GM19468 (cell line): Measurements from ENCODE around the gene SCYL2.
"Not testable (repeated sequence)": the region's sequence is repeated elsewhere in the genome, so short reads cannot be mapped to it uniquely, and the experiment has no call there.

Experiments
- ATAC-seq: cut with Tn5 transposase; IDR thresholded peaks from one replicate; pipeline ENCODE4 v1.9.1; 2021; ENCODE audit warnings: mild to moderate bottlenecking, moderate library complexity, moderate number of reproducible peaks; ENCODE audit not compliant: unreplicated experiment; ENCODE audit errors: extremely low read depth

The SCYL2 gene

DNA sequence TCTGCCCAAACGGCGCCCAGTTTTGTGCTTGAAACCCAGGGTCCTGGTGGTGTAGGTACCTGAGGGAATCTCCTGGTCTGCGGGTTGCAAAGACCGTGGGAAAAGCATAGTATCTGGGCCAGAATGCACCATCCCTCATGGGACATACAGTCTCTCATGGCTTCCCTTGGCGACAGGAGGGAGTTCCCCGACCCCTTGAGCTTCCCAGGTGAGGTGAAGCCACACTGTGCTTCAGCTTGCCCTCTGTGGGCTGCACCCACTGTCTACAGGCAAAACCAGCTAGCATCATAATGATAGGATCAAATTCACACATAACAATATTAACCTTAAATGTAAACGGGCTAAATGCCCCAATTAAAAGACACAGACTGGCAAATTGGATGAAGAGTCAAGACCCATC, 37.4 kb downstream of the SCYL2 start:
- not testable (repeated sequence) for ATAC-seq

DNA sequence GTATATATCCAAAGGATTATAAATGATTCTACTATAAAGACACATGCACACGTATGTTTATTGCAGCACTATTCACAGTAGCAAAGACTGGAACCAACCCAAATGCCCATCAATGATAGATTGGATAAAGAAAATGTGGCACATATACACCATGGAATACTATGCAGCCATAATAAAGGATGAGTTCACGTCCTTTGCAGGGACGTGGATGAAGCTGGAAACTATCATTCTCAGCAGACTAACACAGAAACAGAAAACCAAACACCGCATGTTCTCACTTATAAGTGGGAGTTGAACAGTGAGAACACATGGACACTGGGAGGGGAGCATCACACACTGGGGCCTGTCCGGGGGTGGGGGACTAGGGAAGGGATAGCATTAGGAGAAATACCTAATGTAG, 41.2 kb downstream of the SCYL2 start:
- ATAC-seq = not testable (repeated sequence)

DNA sequence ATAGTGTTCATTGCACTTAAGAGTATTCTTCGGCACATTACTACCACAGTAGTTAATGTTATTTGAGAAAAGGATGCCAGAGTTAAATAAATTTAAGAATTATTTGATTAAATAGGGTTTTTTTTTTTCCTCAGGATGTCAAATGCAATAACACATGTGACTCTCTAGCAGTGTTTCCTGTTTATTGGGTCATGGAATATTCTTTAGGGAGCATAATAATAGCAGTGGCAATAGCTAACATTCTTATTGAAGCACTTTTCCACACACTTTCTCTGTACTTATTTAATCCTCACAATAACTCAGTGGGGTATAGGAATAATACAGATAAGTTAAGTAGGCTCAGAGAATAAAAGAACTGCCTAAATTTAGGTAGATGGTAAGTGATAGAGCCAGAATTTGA, 44.3 kb downstream of the SCYL2 start:
- ATAC-seq = no peak

DNA sequence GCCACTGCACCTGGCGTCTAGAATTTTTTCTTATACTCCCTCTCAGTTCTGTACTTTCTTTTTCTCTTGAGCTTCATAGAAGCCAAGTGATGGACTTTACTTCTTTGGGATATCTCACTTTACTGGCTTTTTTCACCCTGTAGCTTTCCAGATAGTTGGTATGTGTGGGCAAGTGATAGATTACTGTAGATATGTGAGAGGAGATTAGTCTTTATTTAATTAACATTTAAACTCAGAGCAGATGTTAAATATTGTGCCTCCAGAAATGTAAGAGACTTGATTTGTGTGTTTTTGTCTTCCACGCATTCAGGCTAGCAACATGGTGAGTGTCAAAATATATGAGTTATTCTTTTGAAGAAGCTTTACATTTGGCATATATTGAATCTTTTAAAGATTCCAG, 50.4 kb downstream of the SCYL2 start:
- ATAC-seq = no peak

DNA sequence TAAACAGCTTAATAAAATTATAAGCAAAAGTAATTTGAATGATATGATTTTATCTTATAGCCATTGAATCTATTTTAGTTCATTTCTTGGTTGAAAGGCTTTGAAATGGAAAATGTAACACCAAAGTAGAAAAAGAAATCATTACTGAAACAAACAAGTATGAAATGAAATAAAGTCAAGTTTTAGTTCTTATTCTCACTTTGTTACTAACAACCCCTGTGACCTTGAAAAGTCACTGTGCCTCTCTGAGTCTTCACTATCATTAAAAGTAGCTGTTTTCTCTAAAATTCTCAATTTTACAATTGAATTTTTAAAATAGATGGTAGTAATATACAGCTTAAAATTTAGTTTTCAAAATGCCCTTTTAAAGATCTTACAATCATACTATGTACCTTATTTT, 57.5 kb downstream of the SCYL2 start:
- peak; percentile 47 for ATAC-seq

DNA sequence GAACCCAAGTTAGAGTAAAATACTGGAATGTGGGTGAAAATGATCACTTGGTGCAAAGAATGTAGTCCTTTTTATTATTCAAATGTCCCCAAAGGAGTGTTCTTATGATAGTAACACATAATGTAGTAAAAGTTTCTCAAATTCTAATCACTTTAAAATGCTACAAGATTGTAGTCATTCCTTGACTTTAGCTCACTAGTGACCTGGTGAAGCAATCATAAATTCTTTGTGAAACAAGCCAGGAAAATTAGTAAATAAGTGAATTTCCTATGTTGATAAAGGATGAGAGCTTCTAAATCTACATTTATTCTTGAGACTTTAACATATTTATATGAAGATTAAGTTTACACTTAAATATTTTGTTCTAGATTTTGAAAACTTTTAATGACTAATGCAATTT, 59.2 kb downstream of the SCYL2 start:
- no peak for ATAC-seq

DNA sequence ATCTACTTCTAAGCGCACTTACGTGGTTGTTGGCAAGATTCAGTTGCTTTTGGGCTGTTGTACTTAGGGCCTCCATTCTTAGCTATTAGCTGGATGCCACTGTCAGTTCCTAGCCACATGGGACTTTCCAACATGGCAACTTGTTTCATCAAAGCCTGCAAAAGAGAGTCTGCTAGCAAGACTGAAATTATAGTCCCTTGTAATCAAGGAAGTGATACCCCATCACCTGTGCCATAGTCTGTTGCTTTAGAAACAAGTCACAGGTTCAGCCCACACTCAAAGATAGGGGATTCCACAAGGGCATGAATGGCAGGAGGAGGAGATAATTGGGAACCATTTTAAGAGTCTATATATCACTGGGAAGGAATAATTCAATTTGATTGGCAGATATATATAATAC, 62.8 kb downstream of the SCYL2 start:
- ATAC-seq = peak; percentile 66

DNA sequence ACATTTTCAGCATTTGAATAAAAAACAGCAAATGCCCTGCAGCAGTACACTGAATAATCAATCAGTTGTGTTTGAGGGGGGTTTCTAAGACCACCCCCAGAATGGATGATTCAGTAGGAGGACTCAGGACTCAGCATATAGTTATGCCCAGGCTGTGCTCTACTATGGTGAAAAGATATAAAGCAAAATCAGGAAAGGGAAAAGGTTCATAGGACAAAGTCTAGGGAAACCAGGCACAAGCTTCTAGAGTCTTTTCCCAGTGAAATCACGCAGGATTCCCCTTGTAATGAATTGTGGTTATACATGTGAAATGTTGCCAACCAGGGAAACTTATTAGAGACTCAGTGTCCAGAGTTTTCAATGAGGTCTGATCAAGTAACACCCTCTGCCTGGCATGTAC, 64.9 kb downstream of the SCYL2 start:
- ATAC-seq = no peak

DNA sequence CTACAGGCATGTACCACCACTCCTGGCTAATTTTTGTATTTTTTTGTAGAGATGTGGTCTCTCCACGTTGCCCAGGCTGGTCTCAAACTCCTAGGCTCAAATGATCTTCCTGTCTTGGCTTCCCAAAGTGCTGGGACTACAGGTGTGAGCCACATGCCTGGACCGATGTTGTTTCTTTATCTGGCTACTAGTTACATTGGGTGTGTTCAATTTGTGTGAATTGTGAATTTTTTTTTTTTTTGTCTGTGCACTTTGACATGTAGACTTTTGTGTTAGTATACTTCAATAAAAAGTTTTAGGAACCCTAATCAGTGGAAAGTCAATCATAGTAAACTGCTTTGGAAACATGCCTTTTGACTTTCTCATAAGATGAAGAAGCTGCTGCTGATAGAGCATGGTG, 65.9 kb downstream of the SCYL2 start:
- no peak for ATAC-seq

DNA sequence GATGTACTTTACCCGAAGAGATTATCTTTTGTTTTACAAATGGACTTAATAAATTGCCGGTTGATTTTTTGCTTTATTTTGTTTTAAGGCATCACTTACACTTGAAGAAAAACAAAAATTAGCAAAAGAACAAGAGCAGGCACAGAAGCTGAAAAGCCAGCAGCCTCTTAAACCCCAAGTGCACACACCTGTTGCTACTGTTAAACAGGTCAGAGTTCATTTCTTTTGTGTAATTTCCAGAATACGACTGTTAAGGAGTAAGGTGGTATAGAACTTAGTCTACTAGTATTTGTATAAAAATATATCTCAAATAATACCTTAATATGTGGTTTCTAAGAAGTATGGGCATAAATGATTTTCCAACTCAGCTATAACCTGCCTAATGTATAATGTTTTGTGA, 70.3 kb downstream of the SCYL2 start:
- ATAC-seq = no peak

DNA sequence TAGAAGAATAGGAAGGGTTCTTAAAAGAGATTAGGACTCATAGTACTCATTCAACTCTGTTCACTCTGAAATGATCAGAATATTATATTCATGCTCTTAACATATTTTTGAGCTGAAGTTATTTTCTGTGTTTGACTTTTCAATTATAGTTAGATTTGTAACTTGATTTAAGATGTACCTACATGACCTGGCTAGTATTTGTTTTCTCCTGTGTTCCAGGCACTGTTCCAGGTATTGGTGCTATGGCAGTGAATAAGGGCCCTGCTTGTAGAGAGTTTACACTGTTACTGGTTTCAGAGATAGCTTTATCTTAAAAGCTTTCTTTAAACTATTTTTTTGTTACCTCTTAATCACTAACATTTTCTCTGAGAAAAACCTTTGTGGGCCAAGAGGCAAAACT, 70.8 kb downstream of the SCYL2 start:
- ATAC-seq = no peak

DNA sequence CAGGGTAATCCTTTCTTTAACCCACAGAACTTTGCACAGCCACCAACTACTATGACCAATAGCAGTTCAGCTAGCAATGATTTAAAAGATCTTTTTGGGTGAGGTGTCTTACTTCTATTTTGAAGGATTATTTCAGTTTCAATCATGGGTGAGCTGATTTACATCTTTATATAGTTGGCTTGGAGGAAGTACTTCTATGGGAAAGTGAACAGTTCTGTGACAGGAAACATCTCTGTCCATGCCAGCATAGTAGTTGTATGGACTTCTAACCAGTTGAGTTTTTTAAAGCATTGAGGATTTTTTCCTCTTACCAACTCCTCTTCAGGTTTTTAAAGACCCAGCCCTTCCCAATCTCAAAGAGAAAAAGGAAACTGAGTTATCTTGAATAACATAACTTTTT, 72.1 kb downstream of the SCYL2 start:
- ATAC-seq = no peak

DNA sequence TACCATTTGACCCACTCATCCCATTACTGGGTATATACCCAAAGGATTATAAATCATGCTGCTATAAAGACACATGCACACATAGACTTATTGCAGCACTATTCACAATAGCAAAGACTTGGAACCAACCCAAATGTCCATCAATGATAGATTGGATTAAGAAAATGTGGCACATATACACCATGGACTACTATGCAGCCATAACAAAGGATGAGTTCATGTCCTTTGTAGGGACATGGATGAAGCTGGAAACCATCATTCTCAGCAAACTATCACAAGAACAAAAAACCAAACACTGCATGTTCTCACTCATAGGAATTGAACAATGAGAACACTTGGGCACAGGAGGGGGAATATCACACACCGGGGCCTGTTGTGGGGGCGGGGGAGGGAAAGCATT, 75.9 kb downstream of the SCYL2 start:
- not testable (repeated sequence) for ATAC-seq

DNA sequence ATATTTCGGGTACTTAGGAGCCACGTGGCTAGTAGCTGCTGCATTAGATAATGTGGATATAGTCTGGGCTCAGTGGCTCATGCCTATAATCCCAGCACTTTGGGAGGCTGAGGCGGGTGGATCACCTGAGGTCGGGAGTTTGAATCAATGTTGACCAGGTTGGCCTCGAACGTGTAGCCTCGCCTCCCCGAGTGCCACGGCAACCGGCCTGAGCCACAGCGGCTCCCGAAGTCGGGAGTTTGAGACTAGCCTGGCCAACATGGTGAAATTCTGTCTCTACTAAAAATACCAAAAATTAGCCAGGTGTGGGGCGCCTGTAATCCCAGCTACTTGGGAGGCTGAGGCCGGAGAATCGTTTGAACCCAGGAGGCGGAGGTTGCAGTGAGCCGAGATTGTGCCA, 77.4 kb downstream of the SCYL2 start:
- not testable (repeated sequence) for ATAC-seq

DNA sequence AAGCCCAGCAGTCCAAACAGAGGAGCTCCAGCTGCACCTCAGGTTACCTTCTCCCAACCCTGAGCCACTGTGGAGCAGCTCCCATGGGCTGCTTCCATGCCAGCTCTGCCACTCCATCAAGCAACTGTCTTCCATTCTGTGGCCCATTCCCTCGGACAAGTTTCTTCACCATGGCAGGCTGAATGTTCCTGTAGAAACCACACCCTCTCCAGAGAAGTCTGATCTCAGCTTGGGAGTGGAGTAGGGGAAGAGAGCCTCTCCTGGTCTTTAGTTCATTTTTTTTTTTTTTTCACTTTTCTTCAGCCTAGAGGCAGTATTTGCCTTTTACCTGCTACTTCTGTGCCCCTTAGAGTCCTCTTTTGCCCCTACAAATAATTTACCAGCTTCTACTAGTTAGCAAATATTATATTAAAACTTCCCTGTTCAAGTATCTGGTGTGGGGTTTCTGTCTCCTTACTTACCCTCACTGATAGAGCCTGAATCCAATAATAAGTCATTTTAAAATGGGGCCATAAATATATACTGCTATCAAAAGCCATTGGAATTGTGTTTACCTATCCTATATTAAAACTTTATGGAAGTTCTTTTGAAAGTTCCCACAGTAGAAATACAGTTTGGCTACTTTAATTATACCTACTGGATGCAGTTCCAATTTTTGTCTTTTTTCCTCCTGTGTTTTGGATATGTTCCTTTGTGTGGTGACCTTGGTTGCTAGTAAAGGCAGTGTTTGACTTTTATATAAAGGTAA, 78.2 kb downstream of the SCYL2 start:
- no peak for ATAC-seq

DNA sequence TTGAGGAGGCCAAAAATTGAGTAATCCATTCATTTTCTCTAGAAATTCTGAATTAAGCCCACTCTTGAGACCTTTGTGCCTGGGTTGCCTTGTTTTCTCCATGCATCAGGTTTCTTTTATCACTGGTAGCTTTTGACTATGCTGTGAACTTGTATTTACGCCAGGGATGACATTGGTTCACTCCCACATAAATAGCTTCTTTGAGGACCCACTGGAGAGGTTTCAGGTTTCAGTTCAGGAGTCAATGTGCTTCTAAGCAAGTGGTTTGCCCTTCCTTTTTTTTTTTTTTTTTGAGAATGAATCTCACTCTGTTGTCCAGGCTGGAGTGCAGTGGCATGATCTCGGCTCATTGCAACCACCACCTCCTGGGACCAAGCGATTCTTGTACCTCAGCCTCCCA, 79.7 kb downstream of the SCYL2 start:
- no peak for ATAC-seq

DNA sequence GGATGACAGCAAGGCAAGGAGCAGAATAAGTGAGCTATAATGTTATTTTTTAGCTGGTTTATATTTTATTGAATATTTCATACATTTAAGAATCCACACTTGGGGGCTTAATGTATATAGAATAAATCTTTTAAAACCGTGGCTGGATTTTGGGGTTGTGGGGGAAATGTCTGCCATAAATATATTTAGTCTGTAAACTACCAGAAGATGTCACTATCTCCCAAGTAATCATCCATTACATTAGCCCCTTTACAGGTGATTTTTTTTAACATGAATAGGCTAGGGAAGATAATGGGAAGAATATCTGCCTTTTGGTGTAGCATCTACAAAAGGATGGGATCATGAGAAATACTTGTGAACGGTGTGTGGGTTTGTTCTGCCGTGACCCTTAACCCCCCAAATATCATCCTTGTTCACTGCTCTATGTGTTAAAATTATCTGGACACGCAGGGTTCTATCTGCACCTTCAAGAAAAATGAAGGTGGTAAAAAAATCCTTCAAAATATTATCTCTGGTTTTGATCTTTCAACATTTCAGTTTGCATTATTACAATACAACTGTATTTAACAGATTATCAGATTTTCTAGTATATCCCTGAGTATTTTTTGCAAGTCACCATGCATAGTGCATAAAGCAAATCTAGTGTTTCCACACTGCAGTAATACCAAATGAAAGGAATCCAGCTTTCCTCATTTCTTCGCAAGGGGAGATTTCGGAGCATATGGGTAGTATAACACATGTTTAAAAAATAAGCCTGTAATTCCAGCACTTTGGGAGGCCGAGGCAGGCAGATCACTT, 81.9 kb downstream of the SCYL2 start:
- no peak for ATAC-seq

DNA sequence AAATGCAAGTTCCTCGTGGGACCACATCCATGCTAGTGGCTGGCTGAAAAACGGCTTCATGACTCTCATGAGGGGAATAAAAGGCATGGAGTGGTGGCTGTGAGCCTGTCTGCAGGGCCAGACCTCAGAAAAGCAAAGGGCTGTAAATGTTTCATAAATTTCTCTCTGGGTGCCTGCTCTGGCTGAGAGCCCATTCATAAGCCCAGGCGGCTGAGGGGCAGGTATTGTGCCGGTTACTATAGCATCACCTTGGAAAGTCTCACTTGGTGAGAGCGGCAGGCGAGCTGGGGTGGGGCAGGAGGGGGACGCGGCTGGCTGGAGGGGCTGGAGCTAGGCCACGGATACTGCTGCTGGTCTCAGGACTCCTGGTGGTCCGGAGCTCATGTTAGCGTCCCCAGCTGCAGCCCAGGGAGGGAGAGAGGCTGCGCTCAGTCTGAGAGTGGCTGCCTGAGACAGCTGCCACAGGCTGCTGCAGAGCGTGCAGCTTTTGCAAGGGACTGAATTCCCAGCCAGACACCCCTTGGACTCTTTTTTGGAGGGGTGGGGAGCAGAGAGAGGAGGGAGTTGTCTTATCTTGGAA, 89.8 kb downstream of the SCYL2 start, which contains the start of gene SLC17A8:
Gene SLC17A8, plus strand, starts transcription at position 431 of the 580 bp plus-strand sequence. CDS start 318 bp downstream, outside the sequence.
- ATAC-seq = no peak

DNA sequence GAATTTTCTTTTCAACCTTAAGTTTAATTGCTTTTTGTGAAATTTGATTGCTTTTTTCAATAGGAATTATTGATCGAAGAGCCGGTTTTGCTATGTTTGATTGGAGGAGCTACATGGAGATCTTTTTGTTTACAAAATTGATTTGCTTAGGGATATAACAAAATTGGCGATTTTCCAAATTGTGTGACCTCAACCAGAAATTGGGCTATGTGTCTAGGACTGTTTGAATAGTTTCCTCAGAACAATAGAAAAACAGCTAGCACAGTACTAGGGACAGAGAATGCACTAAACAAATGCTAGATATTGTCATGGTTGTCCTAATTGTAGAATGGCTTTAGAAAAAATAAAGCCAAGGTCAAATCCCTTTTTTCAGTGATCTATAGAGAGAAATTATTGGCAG, 92.3 kb downstream of the SCYL2 start:
- no peak for ATAC-seq

DNA sequence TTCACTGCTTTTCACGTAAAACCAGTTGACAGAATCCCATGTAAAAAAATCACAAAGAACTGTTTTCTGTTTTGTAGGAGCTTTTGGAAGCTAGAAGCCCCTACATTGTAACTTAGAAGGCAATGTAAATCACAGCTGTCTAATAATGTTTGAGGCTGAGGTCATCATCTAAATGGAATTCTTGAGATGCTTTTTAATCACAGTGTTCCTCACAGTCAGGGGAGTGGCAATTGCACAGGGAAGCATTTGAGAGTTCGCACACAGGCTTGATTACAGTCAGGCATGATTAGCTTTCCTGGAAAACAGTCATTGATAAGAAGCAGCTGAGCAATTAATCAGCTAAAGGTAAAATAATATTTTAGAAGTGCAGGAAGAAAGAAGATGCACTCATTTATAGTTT, 92.8 kb downstream of the SCYL2 start:
- no peak for ATAC-seq

DNA sequence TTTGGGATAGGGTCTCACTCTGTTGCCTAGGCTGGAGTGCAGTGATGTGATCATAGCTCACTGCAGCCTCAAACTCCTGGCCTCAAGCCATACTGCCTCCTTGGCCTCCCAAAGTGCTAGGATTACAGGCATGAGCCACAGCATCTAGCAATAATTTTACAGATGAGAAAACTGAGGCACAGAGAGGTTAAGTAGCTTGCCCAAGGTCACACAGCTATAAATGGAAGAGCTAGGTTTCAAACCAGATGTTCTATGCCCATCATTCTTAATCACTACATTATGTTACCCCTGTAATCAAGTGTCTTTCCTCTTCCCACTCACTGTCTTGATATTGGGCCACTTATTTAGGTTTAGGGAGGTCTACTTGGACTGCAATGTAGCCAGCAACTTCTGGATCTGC, 93.5 kb downstream of the SCYL2 start:
- no peak for ATAC-seq
